ENCODE measurements around the gene DNAAF1.

Gene DNAAF1

GRCh38 chr16:84161801-84162200 is 16.7 kb downstream of the DNAAF1 start:
- DNase-seq, result no peak

GRCh38 chr16:84165746-84166145 is 20.6 kb downstream of the DNAAF1 start:
- DNase-seq, result no peak

- DNase-seq, result no peak
Measured at GRCh38 chr16:84166796-84167695, 21.9 kb downstream of the DNAAF1 start.

GRCh38 chr16:84169765-84170310 is 24.7 kb downstream of the DNAAF1 start:
- DNase-seq, result no peak

GRCh38 chr16:84174396-84174795 is 29.3 kb downstream of the DNAAF1 start:
- no peak for DNase-seq

GRCh38 chr16:84175350-84176081 is 30.4 kb downstream of the DNAAF1 start:
- DNase-seq, result peak; percentile 85

- DNase-seq, result no peak
Measured at GRCh38 chr16:84176192-84177053, 31.3 kb downstream of the DNAAF1 start.

- DNase-seq, result no peak
Measured at GRCh38 chr16:84177741-84178073, 32.6 kb downstream of the DNAAF1 start.

- DNase-seq, result no peak
Measured at GRCh38 chr16:84178146-84178765, 33.1 kb downstream of the DNAAF1 start.

GRCh38 chr16:84178892-84179611 is 33.9 kb downstream of the DNAAF1 start:
- no peak for DNase-seq

GRCh38 chr16:84179612-84180320 is 34.7 kb downstream of the DNAAF1 start:
- no peak for DNase-seq

GRCh38 chr16:84180519-84181140 is 35.5 kb downstream of the DNAAF1 start:
- DNase-seq, result no peak

- no peak for DNase-seq
Measured at GRCh38 chr16:84181144-84181915, 36.2 kb downstream of the DNAAF1 start.

- no peak for DNase-seq
Measured at GRCh38 chr16:84182104-84182503, 37.0 kb downstream of the DNAAF1 start.

GRCh38 chr16:84182680-84183571 is 37.8 kb downstream of the DNAAF1 start:
- DNase-seq, result no peak

- no peak for DNase-seq
Measured at GRCh38 chr16:84183572-84183875, 38.4 kb downstream of the DNAAF1 start.

- DNase-seq, result no peak
Measured at GRCh38 chr16:84183911-84184591, 38.9 kb downstream of the DNAAF1 start.

- no peak for DNase-seq
Measured at GRCh38 chr16:84184775-84185174, 39.7 kb downstream of the DNAAF1 start.
